ENCODE measurements around the gene GNAI1. TPM values are rescaled to one million over a fixed set of nuclear protein-coding genes. Genes with fewer than 3 reads are reported as not detected.

GNAI1 gene
- total RNA-seq, 1 donor from 2014 or later, result 11.3 TPM

GRCh38 chr7:80264769-80265495, 130.3 kb downstream of the GNAI1 start:
- DNase-seq (no peak), ATAC-seq (ENCODE audit: poor library complexity) (no peak)
- intact Hi-C loops (cut with DNase I), result no loop called here

- DNase-seq (no peak), ATAC-seq (ENCODE audit: poor library complexity) (no peak)
- intact Hi-C loops (cut with DNase I), result loop anchor here (10.0 kb wide), 1 partner anchor 138 kb away; the partner anchor contains the start of gene GNAI1
Measured at GRCh38 chr7:80272560-80273239, 138.1 kb downstream of the GNAI1 start.

DNA sequence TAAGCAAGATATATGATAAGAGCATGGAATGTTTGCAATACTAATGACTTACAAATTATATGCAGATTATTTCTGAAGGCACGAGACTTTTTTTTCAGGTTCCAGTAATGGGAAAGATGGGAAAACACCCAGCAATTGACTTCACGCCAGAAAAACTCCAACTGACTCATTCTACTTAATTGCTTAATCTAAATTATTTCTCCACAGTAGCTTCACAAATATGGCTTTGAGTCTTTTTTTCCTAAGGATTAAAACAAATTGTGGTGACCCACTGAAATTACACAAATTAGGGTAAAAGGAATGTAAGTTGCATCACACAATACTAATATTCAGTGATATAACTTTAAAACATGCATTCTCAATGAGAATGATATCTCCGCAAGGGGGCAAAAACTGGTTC, 138.7 kb downstream of the GNAI1 start:
- ATAC-seq (ENCODE audit: poor library complexity) (no peak), DNase-seq (no peak)
- intact Hi-C loops (cut with DNase I), result loop anchor here (10.0 kb wide), 1 partner anchor 139 kb away; the partner anchor contains the start of gene GNAI1

DNA sequence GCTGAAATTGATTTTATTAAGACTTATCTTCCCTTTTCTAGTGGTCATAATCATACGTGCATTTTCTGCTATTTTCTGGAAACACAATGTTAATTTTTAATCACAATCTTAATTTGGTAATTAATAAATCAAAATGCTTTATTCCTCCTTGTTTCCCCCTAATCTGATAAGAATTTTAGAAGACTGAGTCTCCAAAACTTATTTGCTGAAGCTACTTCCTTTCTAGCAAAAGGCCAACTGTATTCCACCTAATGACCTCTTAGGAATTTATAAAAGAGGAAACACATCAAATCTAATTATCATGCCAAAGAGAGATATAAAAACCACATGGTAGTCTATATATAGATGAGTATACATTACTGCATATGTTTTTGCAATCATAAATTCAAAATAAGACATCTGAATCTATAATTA, 140.6 kb downstream of the GNAI1 start:
- ATAC-seq (ENCODE audit: poor library complexity), result no peak
- intact Hi-C loops (cut with DNase I), result loop anchor here (10.0 kb wide), 1 partner anchor 140 kb away; the partner anchor contains the start of gene GNAI1
- no peak for DNase-seq

Data from Right ventricle myocardium superior (tissue), 1 donor.